Esophagus squamous epithelium (tissue), 4 donors: ENCODE data around the gene LTB4R.

Experiments used
- CTCF ChIP-seq, 6 experiments: fragments of 450-650 bp in 4 of 6; fragments of 200-600 bp in 2 of 6; sonication (generic) in 2 of 6; IDR thresholded peaks; one replicate each; pipeline ENCODE4 v1.5.1; 2016 to 2019; ENCODE audit warnings: antibody characterized with exemption in 6 of 6, mild to moderate bottlenecking in 4 of 6, moderate library complexity in 4 of 6
- POLR2A ChIP-seq, 4 donors: fragments of 450-650 bp; IDR thresholded peaks; one replicate each; pipeline ENCODE4 v1.6.1; 2017; ENCODE audit warnings: antibody characterized with exemption in 4 of 4, mild to moderate bottlenecking in 4 of 4, moderate library complexity in 3 of 4

GRCh38 chr14:24313913-24314312, 2.6 kb downstream of the LTB4R start:
- no peak for TF ChIP-seq POLR2A (IDR thresholded peaks at IDR 0.05)
- TF ChIP-seq CTCF (IDR thresholded peaks at IDR 0.05) = no peak
